ENCODE measurements around the gene TMEM61. TPM values are rescaled to one million over a fixed set of nuclear protein-coding genes. Genes with fewer than 3 reads are reported as not detected.

TMEM61 gene
- total RNA-seq, 2 experiments from 2014 or later = not detected

- H3K27me3 Mint-ChIP-seq (ENCODE audit: low read depth) = peaks cover 56% of the 10 kb centered on the region
- H3K27ac Mint-ChIP-seq = no peak overlapping the region
- ChIA-PET CTCF (interaction anchor here (0.6 to 1.7 kb wide), 3 partner anchors 27 to 1027 kb away, joined by 3 to 5 read pairs (median 4); no protein-coding TSS in a partner anchor), POLR2A (interaction anchor here (1.0 kb wide), 1 partner anchor 16 kb away, joined by 3 read pairs; no protein-coding TSS in a partner anchor)
- no peaks in the 10 kb centered on the region for H3K9me3 Mint-ChIP-seq (ENCODE audit: insufficient read depth)
- no peaks in the 10 kb centered on the region for H3K36me3 Mint-ChIP-seq (ENCODE audit: low read depth)
- ATAC-seq (no peak), DNase-seq (no peak)
- H3K4me3 Mint-ChIP-seq = no peak overlapping the region
- H3K4me1 Mint-ChIP-seq (ENCODE audit: low read depth) = no peaks in the 10 kb centered on the region
Measured at GRCh38 chr1:54977533-54978297, 2.7 kb upstream of the TMEM61 start.

GRCh38 chr1:54978528-54979326 lies 1.7 kb upstream of the TMEM61 start:
- no peak for ATAC-seq
- Mint-ChIP-seq H3K36me3 (ENCODE audit: low read depth) (no peaks in the 10 kb centered on the region), H3K27me3 (ENCODE audit: low read depth) (peaks cover 54% of the 10 kb centered on the region), H3K4me1 (ENCODE audit: low read depth) (no peaks in the 10 kb centered on the region), H3K4me3 (no peak overlapping the region), H3K27ac (no peak overlapping the region), H3K9me3 (ENCODE audit: insufficient read depth) (no peaks in the 10 kb centered on the region)
- DNase-seq = no peak
- ChIA-PET POLR2A (no interaction called here), CTCF (interaction anchor here (0.6 to 1.7 kb wide), 5 partner anchors 13 to 1026 kb away, joined by 3 to 5 read pairs (median 4); no protein-coding TSS in a partner anchor)

- peaks cover 54% of the 10 kb centered on the region for H3K27me3 Mint-ChIP-seq (ENCODE audit: low read depth)
- no peaks in the 10 kb centered on the region for H3K9me3 Mint-ChIP-seq (ENCODE audit: insufficient read depth)
- DNase-seq (no peak), ATAC-seq (no peak)
- no peak overlapping the region for H3K27ac Mint-ChIP-seq
- H3K36me3 Mint-ChIP-seq (ENCODE audit: low read depth) = no peaks in the 10 kb centered on the region
- no peaks in the 10 kb centered on the region for H3K4me1 Mint-ChIP-seq (ENCODE audit: low read depth)
- H3K4me3 Mint-ChIP-seq = no peak overlapping the region
- POLR2A ChIA-PET = no interaction called here
- CTCF ChIA-PET = interaction anchor here (1.0 to 1.7 kb wide), 4 partner anchors 13 to 34 kb away, joined by 3 to 5 read pairs (median 4); no protein-coding TSS in a partner anchor
Measured at GRCh38 chr1:54979327-54979891, 1.0 kb upstream of the TMEM61 start.

DNA sequence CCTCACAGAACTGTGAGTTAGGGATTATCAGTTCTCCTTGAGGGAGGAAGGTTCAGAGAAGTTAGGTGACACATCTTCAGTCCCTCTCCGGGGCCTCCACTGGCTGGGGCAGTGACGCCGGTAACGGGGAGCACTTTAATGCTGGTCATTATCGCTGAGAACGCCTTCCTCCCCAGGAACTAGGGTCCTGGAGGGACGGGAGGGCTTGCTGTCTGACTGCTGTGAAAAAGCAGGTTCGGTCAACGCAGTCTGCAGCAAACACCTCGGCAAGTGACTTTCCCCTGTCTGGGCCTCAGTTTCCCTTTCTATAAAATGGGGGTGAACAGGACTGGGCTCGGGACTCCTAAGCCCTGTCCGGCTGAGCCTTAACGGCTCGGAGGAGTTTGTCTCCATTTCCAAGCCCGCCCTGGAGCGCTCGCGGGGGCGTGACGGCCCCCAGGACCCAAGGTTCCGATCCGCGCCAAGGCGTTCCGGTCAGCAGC lies 341 bp upstream of the TMEM61 start:
- no peaks in the 10 kb centered on the region for H3K9me3 Mint-ChIP-seq (ENCODE audit: insufficient read depth)
- H3K36me3 Mint-ChIP-seq (ENCODE audit: low read depth) = no peaks in the 10 kb centered on the region
- DNase-seq (no peak), ATAC-seq (no peak)
- ChIA-PET CTCF (no interaction called here), POLR2A (no interaction called here)
- peaks cover 52% of the 10 kb centered on the region for H3K27me3 Mint-ChIP-seq (ENCODE audit: low read depth)
- H3K27ac Mint-ChIP-seq = no peak overlapping the region
- no peaks in the 10 kb centered on the region for H3K4me1 Mint-ChIP-seq (ENCODE audit: low read depth)
- H3K4me3 Mint-ChIP-seq = no peak overlapping the region

GRCh38 chr1:54981466-54981865 lies 1.0 kb downstream of the TMEM61 start:
- ATAC-seq = no peak
- Mint-ChIP-seq H3K36me3 (ENCODE audit: low read depth) (no peaks in the 10 kb centered on the region), H3K27me3 (ENCODE audit: low read depth) (peaks cover 44% of the 10 kb centered on the region), H3K4me3 (no peak overlapping the region), H3K4me1 (ENCODE audit: low read depth) (no peaks in the 10 kb centered on the region), H3K9me3 (ENCODE audit: insufficient read depth) (no peaks in the 10 kb centered on the region), H3K27ac (no peak overlapping the region)
- CTCF ChIA-PET = no interaction called here
- POLR2A ChIA-PET = no interaction called here
- no peak for DNase-seq

DNA sequence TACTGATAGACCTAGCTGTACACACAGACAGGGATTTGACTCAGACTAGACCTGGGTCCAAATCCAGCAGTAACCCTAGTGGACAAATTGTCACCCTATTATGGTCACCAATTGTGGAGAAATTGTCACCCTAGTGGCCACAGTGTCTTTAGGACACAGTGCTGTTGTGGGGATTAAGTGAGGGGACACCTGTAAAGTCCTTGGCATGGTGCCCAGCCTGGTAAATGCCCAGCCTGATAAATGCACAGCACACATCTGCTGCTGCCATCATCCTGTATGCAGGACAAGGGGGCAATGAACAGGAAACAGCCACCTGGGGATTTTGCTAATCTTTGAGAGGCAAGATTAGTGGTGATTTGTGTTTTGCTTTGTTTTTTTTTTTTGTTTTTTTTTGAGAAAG lies 2.3 kb downstream of the TMEM61 start:
- Mint-ChIP-seq H3K27me3 (ENCODE audit: low read depth) (peaks cover 47% of the 10 kb centered on the region), H3K36me3 (ENCODE audit: low read depth) (no peaks in the 10 kb centered on the region), H3K4me3 (no peak overlapping the region), H3K9me3 (ENCODE audit: insufficient read depth) (no peaks in the 10 kb centered on the region), H3K4me1 (ENCODE audit: low read depth) (no peaks in the 10 kb centered on the region), H3K27ac (no peak overlapping the region)
- ATAC-seq = no peak
- CTCF ChIA-PET = no interaction called here
- DNase-seq = no peak
- POLR2A ChIA-PET = no interaction called here

- Mint-ChIP-seq H3K9me3 (ENCODE audit: insufficient read depth) (no peaks in the 10 kb centered on the region), H3K27ac (no peak overlapping the region), H3K4me1 (ENCODE audit: low read depth) (no peaks in the 10 kb centered on the region), H3K27me3 (ENCODE audit: low read depth) (peaks cover 41% of the 10 kb centered on the region), H3K4me3 (no peak overlapping the region), H3K36me3 (ENCODE audit: low read depth) (no peaks in the 10 kb centered on the region)
- CTCF ChIA-PET = interaction anchor here (1.2 to 1.4 kb wide), 3 partner anchors 12 to 39 kb away, joined by 4 to 6 read pairs (median 5); no protein-coding TSS in a partner anchor
- DNase-seq = no peak
- POLR2A ChIA-PET = no interaction called here
- no peak for ATAC-seq
Measured at GRCh38 chr1:54984131-54984842, 3.9 kb downstream of the TMEM61 start.

DNA sequence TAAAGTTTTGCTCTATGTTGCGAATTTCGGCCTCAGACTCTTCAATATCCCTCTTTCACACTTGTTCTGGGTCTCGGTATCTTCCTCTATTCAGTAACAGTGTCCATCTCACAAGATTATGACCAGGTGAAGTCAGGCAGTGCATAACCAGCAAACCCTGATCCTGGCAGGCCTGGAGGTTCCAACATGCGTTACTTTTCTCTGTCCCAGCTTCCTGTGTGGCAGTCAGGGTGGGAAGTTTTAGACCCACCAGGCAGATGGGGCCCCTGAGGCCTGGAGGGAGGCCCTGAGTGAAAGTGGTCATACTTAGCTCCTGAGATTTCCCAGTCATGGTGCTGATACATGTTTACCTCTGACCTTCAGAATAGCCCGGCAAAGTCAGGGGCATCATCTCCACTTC lies 5.1 kb downstream of the TMEM61 start:
- H3K27ac Mint-ChIP-seq = no peak overlapping the region
- CTCF ChIA-PET = interaction anchor here (1.0 to 1.4 kb wide), 3 partner anchors 10 to 40 kb away, joined by 3 to 6 read pairs (median 5); no protein-coding TSS in a partner anchor
- ATAC-seq (no peak), DNase-seq (no peak)
- H3K4me3 Mint-ChIP-seq = no peak overlapping the region
- H3K36me3 Mint-ChIP-seq (ENCODE audit: low read depth) = no peaks in the 10 kb centered on the region
- H3K4me1 Mint-ChIP-seq (ENCODE audit: low read depth) = no peaks in the 10 kb centered on the region
- no peaks in the 10 kb centered on the region for H3K9me3 Mint-ChIP-seq (ENCODE audit: insufficient read depth)
- POLR2A ChIA-PET = no interaction called here
- H3K27me3 Mint-ChIP-seq (ENCODE audit: low read depth) = peaks cover 33% of the 10 kb centered on the region

GRCh38 chr1:54986025-54986424 lies 5.6 kb downstream of the TMEM61 start:
- ATAC-seq (no peak), DNase-seq (no peak)
- no peaks in the 10 kb centered on the region for H3K4me1 Mint-ChIP-seq (ENCODE audit: low read depth)
- no peaks in the 10 kb centered on the region for H3K36me3 Mint-ChIP-seq (ENCODE audit: low read depth)
- no peaks in the 10 kb centered on the region for H3K9me3 Mint-ChIP-seq (ENCODE audit: insufficient read depth)
- POLR2A ChIA-PET = no interaction called here
- CTCF ChIA-PET = interaction anchor here (0.8 to 2.1 kb wide), 2 partner anchors 10 to 41 kb away, joined by 3 to 8 read pairs; no protein-coding TSS in a partner anchor
- H3K4me3 Mint-ChIP-seq = no peak overlapping the region
- no peak overlapping the region for H3K27ac Mint-ChIP-seq
- peaks cover 31% of the 10 kb centered on the region for H3K27me3 Mint-ChIP-seq (ENCODE audit: low read depth)

DNA sequence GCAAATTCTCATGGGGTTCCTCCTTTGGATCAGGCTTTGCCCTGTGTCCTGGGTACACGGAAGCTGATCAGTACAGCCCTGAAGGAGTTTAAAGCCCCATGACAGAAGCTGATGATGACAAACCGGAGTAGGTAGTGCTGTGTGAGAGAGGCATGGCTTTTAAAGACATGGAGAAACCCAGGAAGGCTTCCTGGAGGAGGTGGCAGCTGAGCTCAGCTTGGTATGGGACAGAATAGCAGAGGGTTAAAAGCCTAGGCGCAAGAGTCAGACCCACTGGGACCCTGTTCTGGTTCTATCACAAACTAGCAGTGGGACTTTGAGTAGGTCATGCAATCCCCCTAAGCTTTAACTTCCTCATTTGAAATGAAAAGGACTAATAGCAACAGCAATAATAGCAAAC lies 6.1 kb downstream of the TMEM61 start:
- H3K4me3 Mint-ChIP-seq = no peak overlapping the region
- H3K9me3 Mint-ChIP-seq (ENCODE audit: insufficient read depth) = no peaks in the 10 kb centered on the region
- no peaks in the 10 kb centered on the region for H3K4me1 Mint-ChIP-seq (ENCODE audit: low read depth)
- no peaks in the 10 kb centered on the region for H3K36me3 Mint-ChIP-seq (ENCODE audit: low read depth)
- ATAC-seq (no peak), DNase-seq (no peak)
- H3K27ac Mint-ChIP-seq = no peak overlapping the region
- ChIA-PET CTCF (interaction anchor here (0.8 to 2.1 kb wide), 2 partner anchors 10 to 41 kb away, joined by 3 to 8 read pairs; no protein-coding TSS in a partner anchor), POLR2A (no interaction called here)
- H3K27me3 Mint-ChIP-seq (ENCODE audit: low read depth) = peaks cover 26% of the 10 kb centered on the region

- Mint-ChIP-seq H3K9me3 (ENCODE audit: insufficient read depth) (no peaks in the 10 kb centered on the region), H3K4me1 (ENCODE audit: low read depth) (no peaks in the 10 kb centered on the region), H3K27ac (no peak overlapping the region), H3K4me3 (no peak overlapping the region), H3K36me3 (ENCODE audit: low read depth) (no peaks in the 10 kb centered on the region), H3K27me3 (ENCODE audit: low read depth) (peaks cover 19% of the 10 kb centered on the region)
- no peak for DNase-seq
- CTCF ChIA-PET = interaction anchor here (2.1 kb wide), 2 partner anchors 9 to 37 kb away, joined by 7 to 8 read pairs; no protein-coding TSS in a partner anchor
- POLR2A ChIA-PET = no interaction called here
- no peak for ATAC-seq
Measured at GRCh38 chr1:54987427-54987826, 7.0 kb downstream of the TMEM61 start.

Data from activated CD8-positive, alpha-beta T cell treated with anti-CD3 and anti-CD28 coated beads, Interleukin-2, amount 10 ng/mL, durations not matched to agents 7 days and 5 days (primary cell).